ENCODE data around the gene OR11A1. TPM values are rescaled to one million over a fixed set of nuclear protein-coding genes. Genes with fewer than 3 reads are reported as not detected.

The OR11A1 gene
- total RNA-seq, 6 experiments from 2014 or later, result not detected

GRCh38 chr6:29424575-29424974, 32.3 kb downstream of the OR11A1 start:
- Mint-ChIP-seq H3K36me3 (ENCODE audit: low read depth) (no peaks in the 10 kb centered on the region), H3K9me3 (peaks cover 43% of the 10 kb centered on the region), H3K4me3 (no peak overlapping the region), H3K27ac (no peak overlapping the region), H3K27me3 (ENCODE audit: insufficient read depth) (no peaks in the 10 kb centered on the region; the same call in none of the 2 replicates), H3K4me1 (ENCODE audit: low read depth) (no peaks in the 10 kb centered on the region)
- no peak for TF ChIP-seq CTCF (IDR thresholded peaks at IDR 0.05)
- no peak for DNase-seq

- H3K9me3 Mint-ChIP-seq, result peaks cover 43% of the 10 kb centered on the region
- H3K27me3 Mint-ChIP-seq (ENCODE audit: insufficient read depth), result no peaks in the 10 kb centered on the region; the same call in none of the 2 replicates
- H3K27ac Mint-ChIP-seq, result no peak overlapping the region
- no peak overlapping the region for H3K4me3 Mint-ChIP-seq
- no peaks in the 10 kb centered on the region for H3K36me3 Mint-ChIP-seq (ENCODE audit: low read depth)
- H3K4me1 Mint-ChIP-seq (ENCODE audit: low read depth), result no peaks in the 10 kb centered on the region
- no peak for TF ChIP-seq CTCF (IDR thresholded peaks at IDR 0.05)
- no peak for DNase-seq
Measured at GRCh38 chr6:29424168-29424567, 32.7 kb downstream of the OR11A1 start.

GRCh38 chr6:29419516-29419915, 37.4 kb downstream of the OR11A1 start:
- no peak overlapping the region for H3K4me3 Mint-ChIP-seq
- H3K36me3 Mint-ChIP-seq (ENCODE audit: low read depth), result no peaks in the 10 kb centered on the region
- no peak for TF ChIP-seq CTCF (IDR thresholded peaks at IDR 0.05)
- H3K4me1 Mint-ChIP-seq (ENCODE audit: low read depth), result no peaks in the 10 kb centered on the region
- H3K27ac Mint-ChIP-seq, result no peak overlapping the region
- H3K9me3 Mint-ChIP-seq, result peaks cover 33% of the 10 kb centered on the region
- no peak for DNase-seq
- no peaks in the 10 kb centered on the region; the same call in 1 of the 2 replicates for H3K27me3 Mint-ChIP-seq (ENCODE audit: insufficient read depth)

- Mint-ChIP-seq H3K27ac (no peak within 1 kb of the TSS), H3K4me1 (ENCODE audit: low read depth) (no peaks in the 10 kb centered on the region), H3K9me3 (peaks cover 12% of the 10 kb centered on the region), H3K4me3 (no peak within 1 kb of the TSS), H3K36me3 (ENCODE audit: low read depth) (no peaks in the 10 kb centered on the region), H3K27me3 (ENCODE audit: insufficient read depth) (no peaks in the 10 kb centered on the region; the same call in 1 of the 2 replicates)
- no peak for DNase-seq
- no peak for TF ChIP-seq CTCF (IDR thresholded peaks at IDR 0.05)
Measured at GRCh38 chr6:29414588-29414987, 42.3 kb downstream of the OR11A1 start, which contains the start of gene OR12D1. Gene OR12D1, plus strand, starts transcription at chr6:29414928.

- Mint-ChIP-seq H3K4me1 (ENCODE audit: low read depth) (no peaks in the 10 kb centered on the region), H3K27me3 (ENCODE audit: insufficient read depth) (no peaks in the 10 kb centered on the region), H3K9me3 (peaks cover 34% of the 10 kb centered on the region), H3K4me3 (no peak overlapping the region), H3K27ac (no peak overlapping the region), H3K36me3 (ENCODE audit: low read depth) (peaks cover 2% of the 10 kb centered on the region; the same call in 1 of the 2 replicates)
- DNase-seq, result no peak
- TF ChIP-seq CTCF (IDR thresholded peaks at IDR 0.05), result no peak
Measured at GRCh38 chr6:29403801-29404200, 53.1 kb downstream of the OR11A1 start.

- Mint-ChIP-seq H3K4me3 (no peak overlapping the region), H3K36me3 (ENCODE audit: low read depth) (peaks cover 5% of the 10 kb centered on the region; the same call in 1 of the 2 replicates), H3K9me3 (peaks cover 58% of the 10 kb centered on the region), H3K4me1 (ENCODE audit: low read depth) (no peaks in the 10 kb centered on the region), H3K27me3 (ENCODE audit: insufficient read depth) (no peaks in the 10 kb centered on the region), H3K27ac (no peak overlapping the region)
- DNase-seq, result no peak
- no peak for TF ChIP-seq CTCF (IDR thresholded peaks at IDR 0.05)
Measured at GRCh38 chr6:29399525-29399924, 57.3 kb downstream of the OR11A1 start.

Measured in HFFc6 (cell line).